Measurements from ENCODE around the gene MSI2.

GRCh38 chr17:57531078-57531477 lies 274.8 kb downstream of the MSI2 start:
- TF ChIP-seq CTCF (IDR thresholded peaks at IDR 0.05; ENCODE audit: low read length), result no peak
- TF ChIP-seq EZH2 (IDR thresholded peaks at IDR 0.05; ENCODE audit: borderline replicate concordance, low read length), result no peak
